ENCODE measurements around the gene FCHO1. TPM values are rescaled to one million over a fixed set of nuclear protein-coding genes. Genes with fewer than 3 reads are reported as not detected.

Gene FCHO1
- total RNA-seq, 1 donor from 2014 or later, result 2.6 TPM

DNA sequence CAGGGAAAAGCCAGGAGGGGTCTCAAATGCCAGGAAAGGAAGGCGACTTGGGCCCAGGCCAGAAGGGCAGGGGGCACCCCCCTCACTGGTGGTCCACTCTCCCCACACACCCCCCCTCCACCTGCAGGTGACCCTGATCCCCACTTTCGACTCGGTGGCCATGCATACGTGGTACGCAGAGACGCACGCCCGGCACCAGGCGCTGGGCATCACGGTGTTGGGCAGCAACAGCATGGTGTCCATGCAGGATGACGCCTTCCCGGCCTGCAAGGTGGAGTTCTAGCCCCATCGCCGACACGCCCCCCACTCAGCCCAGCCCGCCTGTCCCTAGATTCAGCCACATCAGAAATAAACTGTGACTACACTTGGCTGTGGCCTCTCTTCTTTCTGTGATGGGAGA lies 17.1 kb upstream of the FCHO1 start:
- no peak for DNase-seq (ENCODE audit: low spot score)

DNA sequence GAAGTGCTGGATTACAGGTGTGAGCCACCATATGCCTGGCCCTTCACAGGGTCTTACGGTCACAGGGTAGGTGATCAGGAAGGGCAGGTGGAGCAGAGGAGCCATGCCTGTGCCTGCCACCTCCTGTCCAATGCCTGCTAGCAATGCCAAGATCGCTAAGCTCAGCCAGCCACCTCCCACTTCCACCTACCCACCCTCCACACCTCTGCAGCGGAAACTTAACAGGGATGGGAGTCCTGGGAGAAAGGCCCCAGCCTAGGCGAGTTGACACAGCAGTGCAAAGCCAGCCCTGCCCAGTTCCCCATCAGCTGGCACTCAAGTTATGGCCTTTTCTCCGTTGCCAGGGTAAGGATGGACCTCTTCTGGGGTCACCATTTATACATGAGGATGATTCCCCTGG lies 15.9 kb upstream of the FCHO1 start:
- DNase-seq (ENCODE audit: low spot score), result no peak

DNA sequence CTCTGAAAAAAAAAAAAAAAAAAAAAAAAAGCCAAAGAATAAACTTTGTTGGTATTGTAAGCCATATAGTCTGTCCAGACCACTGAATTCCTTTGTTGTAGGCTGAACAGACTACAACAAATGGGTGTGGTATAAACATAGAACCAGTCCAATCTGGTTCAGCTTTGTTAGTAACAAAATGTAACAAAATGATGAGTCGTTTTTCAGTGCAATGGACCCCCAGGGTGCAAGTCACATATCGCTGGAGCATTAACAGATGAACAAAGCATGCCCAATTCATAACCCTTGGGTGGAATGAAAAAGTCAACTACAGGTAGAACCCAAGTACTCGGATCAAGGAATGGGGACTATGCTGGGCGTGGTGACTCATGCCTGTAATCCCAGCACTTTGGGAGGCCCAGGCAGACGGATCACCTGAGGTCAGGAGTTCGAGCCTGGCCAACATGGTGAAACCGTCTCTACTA lies 13.6 kb upstream of the FCHO1 start:
- DNase-seq (ENCODE audit: low spot score), result no peak

DNA sequence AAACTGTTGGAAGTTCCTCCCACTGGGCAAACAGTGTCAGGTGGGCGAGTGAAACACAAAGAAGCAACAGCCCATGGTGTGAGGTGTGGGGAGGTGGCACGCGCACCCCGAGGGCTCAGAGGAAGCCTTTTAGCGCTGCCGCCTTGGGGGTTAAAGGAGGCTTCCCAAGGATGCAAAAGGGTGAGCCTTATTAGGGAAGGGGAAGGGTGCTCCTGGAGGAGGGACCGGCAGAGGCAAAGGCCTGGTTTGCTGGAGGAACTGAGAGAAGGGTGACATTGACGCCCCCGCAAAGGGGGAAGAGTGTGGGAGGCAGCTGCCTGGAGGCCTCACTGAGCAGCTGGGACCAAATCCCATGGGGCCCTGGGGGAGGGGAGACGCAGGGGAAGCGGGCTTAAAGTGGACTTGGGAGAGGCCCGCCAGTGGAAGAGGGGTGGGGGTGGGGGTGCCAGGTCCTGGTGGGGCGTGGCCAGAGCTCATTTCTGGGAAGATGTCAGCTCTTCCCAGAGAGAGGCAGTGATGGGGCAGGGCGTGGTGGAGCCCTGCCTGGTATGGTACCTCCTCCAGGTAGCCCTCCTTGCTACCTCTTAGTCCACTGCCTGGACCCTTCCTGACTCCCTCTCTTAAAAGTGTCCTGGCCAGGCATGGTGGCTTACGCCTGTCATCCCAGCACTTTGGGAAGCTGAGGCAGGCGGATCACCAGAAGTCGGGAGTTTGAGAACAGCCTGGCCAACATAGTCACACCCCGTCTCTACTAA lies 12.0 kb upstream of the FCHO1 start:
- no peak for DNase-seq (ENCODE audit: low spot score)

DNA sequence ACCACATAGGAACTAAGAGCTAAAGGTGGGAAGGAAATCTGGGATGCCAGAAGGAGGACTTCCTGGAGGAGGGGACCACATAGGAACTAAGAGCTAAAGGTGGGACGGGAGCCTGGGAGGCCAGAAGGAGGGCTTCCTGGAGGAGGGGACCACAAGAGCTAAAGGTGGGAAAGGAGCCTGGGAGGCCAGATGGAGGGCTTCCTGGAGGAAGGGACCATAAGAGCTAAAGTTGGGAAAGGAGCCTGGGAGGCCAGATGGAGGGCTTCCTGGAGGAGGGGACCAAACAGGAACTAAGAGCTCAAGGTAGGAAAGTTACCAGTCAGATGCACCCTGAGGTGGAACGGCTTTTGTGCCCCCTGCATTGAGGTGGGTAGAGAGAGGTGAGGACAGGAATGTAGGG lies 9.8 kb upstream of the FCHO1 start:
- DNase-seq (ENCODE audit: low spot score), result no peak

DNA sequence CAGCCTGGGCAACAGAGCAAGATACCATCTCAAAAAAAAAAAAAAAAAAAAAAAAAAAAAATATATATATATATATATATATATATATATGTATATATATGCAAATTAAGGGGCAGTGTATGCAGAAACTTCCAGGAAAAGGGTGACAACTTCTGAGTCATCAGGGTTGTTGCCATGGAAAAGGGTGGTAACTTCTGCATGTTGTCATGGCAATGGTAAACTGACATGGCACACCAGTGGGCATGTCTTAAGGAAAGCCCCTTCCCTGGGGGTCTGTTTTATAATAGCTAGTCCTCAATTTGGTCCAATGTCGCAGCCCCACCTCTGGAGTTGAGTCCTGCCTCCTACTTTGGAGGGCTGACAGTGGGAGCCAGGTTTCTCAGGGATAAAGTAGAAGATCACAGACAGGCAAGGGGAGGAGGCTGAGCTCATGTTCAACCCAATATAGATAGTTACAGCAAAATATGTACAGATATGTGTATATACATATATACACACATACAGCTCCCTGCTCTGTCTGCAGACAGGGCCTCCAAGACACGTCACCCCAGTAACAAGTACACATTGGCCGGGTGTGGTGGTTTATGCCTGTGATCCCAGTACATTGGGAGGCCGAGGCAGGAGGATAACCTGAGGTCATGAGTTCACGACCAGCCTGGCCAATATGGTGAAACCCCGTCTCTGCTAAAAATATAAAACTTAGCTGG lies 7.2 kb upstream of the FCHO1 start:
- DNase-seq (ENCODE audit: low spot score), result no peak

DNA sequence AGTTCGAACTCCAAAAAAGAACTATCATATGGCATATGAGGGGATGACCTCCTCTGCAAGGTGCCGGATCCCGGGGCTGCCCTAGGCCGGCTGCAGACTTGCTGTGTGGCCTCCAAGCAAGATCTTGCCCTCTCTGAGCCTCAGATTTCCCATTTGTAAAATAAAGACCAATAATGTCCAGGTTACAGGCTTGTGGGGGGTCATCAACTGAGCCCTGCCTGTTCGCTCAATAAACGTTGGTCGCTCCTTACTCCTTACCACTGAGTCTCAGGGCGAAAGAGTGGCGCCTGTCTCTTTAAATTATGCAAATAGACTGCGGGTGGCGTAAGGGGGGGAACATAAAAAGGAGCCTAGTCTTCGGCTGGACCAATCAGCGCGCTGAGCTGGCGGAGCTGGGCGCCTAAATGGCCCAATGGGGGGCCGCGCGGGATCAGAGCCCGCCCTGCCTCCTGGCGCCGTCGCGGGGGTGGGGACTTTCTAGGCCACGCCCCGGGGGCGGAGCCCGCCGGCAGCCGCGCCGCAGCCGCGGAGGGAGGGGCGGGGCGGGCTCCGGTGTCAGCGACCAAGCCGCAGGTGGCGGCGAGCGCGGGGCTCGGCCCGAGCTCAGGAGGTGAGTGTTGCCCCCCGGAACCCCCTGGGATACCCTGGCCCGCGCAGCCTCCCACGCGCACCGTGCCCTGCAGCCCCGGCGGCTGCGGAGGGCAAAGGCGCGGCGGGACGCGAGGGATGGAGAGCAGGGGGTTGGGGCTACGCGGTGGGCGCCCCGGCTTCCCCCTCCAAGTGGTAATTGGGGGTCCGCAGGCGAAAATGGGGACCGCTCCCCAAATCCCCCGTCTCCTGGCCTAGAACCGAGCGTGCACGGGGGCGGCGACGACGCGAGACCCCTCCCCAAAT lies 3.8 kb upstream of the FCHO1 start:
- peak; percentile 97 for DNase-seq (ENCODE audit: low spot score)

DNA sequence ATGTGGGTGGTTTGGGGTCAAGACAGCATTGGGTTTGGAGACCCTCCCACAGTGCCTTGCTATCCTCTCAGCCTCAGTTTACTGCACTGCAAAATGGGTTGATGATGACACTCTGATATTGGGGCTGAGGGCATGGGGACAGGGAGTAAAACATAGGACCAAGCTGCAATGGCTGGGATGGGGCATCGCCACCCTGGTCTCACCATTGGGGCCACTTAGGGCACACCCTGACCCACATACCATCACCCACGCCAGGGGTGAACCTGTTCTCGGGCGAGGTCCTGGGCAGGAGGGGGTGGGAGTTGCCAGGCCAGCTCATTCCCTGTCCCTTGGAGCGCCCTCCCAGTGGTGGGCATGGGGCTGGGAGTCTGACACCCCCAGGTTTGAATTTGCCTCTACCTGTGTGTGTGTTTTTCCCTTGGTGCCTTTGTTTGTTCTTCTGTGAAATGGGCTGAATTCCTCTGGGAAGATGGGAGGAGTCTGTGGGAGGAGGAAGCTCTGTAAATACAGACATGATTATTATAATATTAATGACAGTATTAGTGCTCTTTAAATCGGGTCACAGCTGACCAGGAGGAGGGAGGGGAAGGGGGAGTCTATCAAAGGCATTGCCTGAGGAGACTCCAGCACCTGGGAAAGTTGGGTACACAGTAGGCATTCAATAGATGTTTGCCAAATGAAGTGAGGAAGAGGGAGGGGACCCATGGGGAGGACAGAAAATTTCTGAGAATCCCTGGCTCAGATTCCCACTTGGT lies 2.2 kb upstream of the FCHO1 start:
- no peak for DNase-seq (ENCODE audit: low spot score)

DNA sequence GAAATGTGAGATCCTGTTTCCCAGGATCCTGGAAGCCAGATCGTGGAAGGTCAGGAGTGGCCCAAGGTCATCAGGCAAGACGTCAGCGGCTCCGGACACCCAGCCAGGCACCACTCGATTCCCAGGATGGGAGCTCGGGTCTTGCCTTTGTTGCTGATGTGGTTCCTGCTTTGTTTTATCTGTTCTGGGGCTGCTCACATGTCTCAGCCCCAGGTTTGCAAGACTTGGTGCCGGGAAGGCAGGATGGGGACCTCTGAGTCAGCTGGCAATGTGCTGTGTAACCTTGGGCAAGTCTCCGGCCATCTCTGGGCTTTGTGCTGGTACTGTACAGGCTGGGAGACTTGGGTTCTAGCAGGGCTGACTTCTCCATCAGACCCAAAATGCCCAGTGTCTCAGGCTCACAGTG lies 1.4 kb upstream of the FCHO1 start:
- no peak for DNase-seq (ENCODE audit: low spot score)

DNA sequence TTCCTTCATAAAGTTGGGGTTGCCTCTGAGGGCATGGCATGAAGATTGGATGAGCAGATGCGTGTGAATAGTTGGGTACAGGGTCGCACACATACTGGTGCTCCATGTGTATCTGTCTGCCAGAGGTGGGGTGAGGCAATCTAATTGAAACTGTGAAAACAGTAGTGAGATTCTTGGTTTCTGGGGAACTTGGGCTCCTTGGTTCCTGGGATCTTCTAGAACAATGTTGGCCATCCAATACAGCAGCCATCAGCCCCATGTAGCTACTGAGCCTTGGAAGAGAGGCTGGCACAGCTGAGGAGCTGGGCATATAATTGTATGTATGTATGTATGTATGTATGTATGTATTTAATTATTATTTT lies 616 bp downstream of the FCHO1 start:
- DNase-seq (ENCODE audit: low spot score), result no peak

DNA sequence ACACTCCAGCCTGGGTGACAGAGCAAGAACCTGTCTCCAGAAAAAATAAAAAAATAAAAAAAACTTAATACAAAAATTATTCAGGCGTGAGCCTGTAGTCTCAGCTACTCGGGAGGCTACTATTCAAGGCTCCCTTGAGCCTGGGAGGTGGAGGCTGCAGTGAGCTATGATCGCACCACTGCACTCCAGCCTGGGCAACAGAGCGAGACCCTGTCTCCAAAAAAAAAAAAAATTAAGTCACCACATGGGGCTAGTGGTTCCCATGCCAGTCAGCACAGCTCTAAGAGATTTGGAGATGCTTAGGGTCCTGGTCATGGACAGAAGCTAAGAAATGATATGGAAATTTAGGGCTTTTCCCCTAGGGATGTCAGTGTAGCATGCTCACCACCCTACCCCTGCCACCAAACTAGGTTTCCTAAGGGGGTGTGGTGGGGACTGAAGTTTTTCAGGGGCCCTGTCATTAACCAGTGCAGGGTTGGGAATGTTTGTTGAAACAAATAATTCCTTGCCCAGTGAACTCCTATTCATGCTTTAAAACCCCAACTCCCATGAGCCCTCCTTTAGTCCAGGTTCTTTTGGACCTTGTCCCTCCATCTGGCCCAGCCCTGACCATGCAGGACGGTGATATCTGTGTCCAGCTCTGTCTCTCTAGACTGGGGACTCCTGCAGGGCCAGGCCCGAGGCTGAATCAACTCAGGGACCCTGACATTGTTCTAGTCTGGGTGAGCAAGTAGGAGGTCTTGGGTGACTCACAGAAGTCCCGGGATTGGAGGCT lies 1.8 kb downstream of the FCHO1 start:
- no peak for DNase-seq (ENCODE audit: low spot score)

DNA sequence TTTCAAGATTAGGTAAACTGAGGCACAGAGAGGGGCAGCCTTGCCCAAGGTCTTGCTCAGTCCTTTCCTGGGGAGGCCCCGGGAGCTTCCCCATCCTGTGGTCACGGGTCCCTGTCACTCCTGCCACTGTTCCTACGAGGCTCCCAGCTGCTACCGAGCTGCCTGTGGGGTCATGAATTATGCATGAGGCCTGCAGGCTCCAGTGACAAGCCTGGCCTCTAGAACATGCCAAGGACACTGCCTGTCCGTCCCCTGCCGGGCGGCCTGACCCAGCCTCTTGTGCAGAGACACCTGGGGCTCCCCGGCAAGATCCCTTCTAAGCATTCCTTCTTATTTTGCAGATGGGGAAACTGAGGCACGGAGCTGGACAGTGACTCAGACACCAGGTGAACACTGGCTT lies 2.7 kb downstream of the FCHO1 start:
- DNase-seq (ENCODE audit: low spot score), result no peak

DNA sequence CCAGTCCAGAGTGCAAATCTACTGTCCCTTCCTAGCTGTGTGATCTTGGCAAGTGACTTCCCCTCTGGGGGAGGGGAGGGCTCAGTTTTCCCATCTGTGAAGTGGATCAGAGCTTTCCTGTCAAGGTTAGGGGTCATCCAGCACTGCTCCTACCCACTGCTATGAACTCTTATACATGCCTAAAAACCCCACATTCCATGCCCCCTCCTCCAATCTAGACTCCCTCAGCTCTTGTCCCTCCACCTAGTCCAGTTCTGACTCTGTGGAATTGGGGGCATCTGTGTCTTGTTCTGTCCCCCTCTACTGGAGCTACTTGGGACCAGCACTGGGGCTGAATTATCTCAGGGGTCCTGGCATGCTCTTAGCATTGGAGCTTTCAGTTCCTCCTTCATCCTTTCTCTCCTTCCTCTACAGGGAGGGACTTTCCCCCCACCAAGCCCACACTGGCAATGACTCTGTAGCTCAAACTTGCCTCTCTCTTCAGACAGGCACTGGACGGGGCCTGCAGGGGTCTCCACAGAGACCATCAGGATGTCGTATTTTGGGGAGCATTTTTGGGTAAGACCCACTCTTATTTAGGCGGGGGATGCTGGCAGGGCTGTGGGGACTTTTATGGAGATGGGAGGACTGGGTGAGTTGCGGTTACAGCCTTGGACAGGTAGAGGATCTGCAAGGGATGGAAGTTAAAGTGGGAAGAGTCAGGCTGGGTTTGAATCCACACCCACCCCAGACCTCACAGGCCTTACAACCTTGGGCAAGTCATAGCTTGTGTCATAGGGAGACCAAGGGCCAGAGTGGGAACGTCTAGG lies 3.6 kb downstream of the FCHO1 start:
- DNase-seq (ENCODE audit: low spot score), result no peak

DNA sequence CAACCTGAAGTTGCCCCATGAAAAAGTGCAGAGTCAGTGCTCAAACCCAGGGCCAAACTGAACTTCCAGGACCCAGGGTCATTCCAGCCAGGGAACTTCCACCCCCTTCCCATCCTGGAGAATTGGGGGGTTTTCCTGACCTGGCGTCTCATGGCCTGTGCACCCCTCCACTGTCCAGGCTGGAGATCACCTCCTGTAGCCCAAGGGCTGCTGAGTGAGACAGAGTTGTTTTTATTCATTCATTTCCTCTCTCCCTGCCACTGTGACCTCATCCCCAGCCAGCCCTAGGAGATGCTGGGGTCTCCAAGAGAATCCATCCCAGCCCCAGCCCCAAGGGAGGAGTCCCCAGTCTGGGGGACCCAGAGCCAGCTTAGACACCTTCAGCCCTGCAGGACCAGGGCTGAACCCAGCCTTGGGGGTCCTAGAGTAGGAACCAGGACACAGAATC lies 4.2 kb downstream of the FCHO1 start:
- DNase-seq (ENCODE audit: low spot score), result no peak

DNA sequence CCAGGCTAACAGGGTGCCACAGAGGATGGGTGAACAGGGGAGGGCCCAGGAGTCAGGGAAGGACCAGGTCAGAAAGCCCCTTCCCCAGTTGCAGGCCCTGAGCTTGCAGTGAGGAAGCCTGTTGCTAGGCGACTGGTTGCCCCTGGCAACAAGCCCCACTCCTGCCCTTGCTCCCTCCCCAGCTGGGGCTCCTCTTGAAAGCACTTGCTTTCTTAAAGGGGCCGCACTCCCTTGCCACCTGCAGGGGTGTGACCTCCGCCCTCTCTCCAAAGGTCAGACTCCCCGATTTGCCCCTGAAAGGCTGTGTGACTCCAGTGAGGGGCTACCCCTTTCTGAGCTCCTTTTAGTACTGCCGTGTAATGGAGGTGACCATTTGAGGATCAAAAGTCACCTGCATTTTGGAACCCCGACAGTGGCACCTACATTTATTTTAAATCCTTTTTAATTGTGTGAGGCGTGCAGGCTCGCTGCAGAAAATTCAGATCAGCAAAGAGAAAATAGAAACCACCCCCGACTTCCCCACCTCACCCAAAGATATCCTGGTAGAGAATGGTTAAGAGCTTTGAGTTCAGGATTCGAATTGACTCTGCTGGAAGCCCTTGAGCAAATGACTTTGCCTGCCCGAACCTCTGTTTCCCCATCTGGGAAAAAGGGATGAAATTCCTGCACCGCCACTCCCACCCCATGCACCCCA lies 4.8 kb downstream of the FCHO1 start:
- DNase-seq (ENCODE audit: low spot score), result no peak

DNA sequence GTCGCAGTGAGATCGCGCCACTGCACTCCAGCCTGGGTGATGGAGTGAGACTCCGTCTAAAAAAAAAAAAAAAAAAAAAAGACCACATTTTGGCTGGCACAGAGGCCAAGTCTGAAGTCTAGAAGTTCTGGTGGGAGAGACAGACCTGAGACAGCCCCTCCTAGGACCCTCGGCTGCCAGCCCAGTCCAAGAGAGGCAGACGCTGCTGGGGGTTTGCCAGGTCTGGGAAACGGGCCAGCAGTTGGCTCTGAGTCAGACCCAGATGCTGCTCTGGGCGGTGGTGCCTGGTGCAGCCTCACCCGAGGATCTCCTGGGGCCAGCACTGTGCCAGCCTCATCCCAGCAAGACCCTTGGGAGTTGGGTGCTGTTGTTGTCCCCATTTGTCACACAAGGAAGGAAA lies 5.8 kb downstream of the FCHO1 start:
- no peak for DNase-seq (ENCODE audit: low spot score)

DNA sequence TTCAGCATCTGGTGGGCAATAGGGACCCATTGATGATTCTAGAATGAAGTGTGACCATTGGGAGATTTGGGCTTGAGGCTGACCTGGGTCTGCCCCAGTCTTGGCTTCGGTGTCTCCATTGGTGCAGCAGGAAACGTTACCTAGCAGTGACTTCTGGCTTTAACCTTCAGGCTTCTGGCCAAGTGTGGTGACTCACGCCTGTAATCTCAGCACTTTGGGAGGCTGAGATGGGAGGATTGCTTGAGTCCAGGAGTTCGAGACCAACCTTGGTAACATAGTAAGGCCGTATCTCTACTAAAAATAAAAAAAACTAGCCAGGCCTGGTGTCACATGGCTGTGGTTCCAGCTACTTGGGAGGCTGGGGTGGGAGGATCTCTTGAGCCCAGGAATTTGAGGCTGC lies 7.2 kb downstream of the FCHO1 start:
- DNase-seq (ENCODE audit: low spot score), result no peak

DNA sequence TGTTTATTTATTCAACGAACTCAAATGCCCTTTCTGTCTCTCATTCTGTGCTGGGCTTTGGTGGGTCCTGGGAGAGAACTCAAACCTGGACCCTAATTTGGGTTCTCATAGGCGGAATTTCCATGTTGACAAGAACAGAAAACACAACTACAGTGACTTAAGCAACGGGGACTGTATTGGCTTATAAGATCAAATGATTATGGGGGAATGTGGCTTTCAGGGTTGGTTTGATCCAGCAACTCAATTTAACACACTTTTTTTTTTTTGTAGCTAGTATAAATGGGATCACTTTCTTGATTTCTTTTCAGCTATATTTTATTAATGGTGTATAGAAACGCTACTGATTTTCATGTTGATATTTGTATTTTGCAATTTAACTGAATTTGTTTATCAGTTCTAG lies 9.9 kb downstream of the FCHO1 start:
- no peak for DNase-seq (ENCODE audit: low spot score)
